HepG2 (cell line): ENCODE measurements around the gene CYP46A1.

Experiments
- AFF4 ChIP-seq: sonication (generic); formaldehyde crosslinking; IDR thresholded peaks from 2 replicates; pipeline ENCODE4 v1.4.0; 2020; ENCODE audit warnings: missing genetic modification reagents
- BRD4 ChIP-seq: sonication (generic); formaldehyde crosslinking; IDR thresholded peaks from 2 replicates; pipeline ENCODE4 v1.4.0; 2020; ENCODE audit warnings: missing genetic modification reagents
- SIN3A ChIP-seq: IDR thresholded peaks from 2 replicates; pipeline ENCODE4 v1.6.1; 2011; ENCODE audit warnings: low read depth, mild to moderate bottlenecking, control low read depth, low read length, borderline replicate concordance
- SRF ChIP-seq: IDR thresholded peaks from 2 replicates; pipeline ENCODE4 v1.6.1; 2011; ENCODE audit warnings: mild to moderate bottlenecking, low read depth, low read length, moderate library complexity
- TIGD3 ChIP-seq: sonication (generic); formaldehyde crosslinking; IDR thresholded peaks from 2 replicates; pipeline ENCODE4 v1.5.1; 2020; ENCODE audit warnings: mild to moderate bottlenecking, missing genetic modification reagents, borderline replicate concordance
- ZNF547 ChIP-seq: sonication (generic); formaldehyde crosslinking; IDR thresholded peaks from 2 replicates; pipeline ENCODE4 v1.5.1; 2020; ENCODE audit warnings: mild to moderate bottlenecking, missing genetic modification reagents

GRCh38 chr14:99647411-99647810 is 36.7 kb upstream of the CYP46A1 start:
- TF ChIP-seq BRD4 (CRISPR knock-in tag), result no peak
- TF ChIP-seq AFF4, result no peak
- no peak for TF ChIP-seq SIN3A
- TF ChIP-seq TIGD3, result no peak
- no peak for TF ChIP-seq ZNF547 (CRISPR knock-in tag)
- no peak for TF ChIP-seq SRF
